ENCODE results near the gene WNK2.

GRCh38 chr9:93205896-93206575 lies 22.1 kb downstream of the WNK2 start:
- TF ChIP-seq CEBPB (IDR thresholded peaks at IDR 0.05; ENCODE audit: low read depth, low read length) (no peak), MAFK (IDR thresholded peaks at IDR 0.05; ENCODE audit: low read depth, low read length) (no peak), CTCF (conservative IDR thresholded peaks at IDR 0.05; ENCODE audit: low read depth, low read length) (no peak), NFE2L2 (IDR thresholded peaks at IDR 0.05; ENCODE audit: low read depth, low read length) (no peak), POLR2A (IDR thresholded peaks at IDR 0.05; ENCODE audit: low read depth, low read length) (no peak), MXI1 (IDR thresholded peaks at IDR 0.05; ENCODE audit: borderline replicate concordance, low read depth, low read length) (no peak), ELK1 (IDR thresholded peaks at IDR 0.05; ENCODE audit: borderline replicate concordance, low read depth, low read length) (no peak), SMC3 (IDR thresholded peaks at IDR 0.05; ENCODE audit: low read depth, low read length) (no peak), RAD21 (IDR thresholded peaks at IDR 0.05; ENCODE audit: low read length) (no peak), RFX5 (IDR thresholded peaks at IDR 0.05; ENCODE audit: low read depth, low read length) (no peak), BHLHE40 (IDR thresholded peaks at IDR 0.05; ENCODE audit: low read depth, low read length) (no peak), CHD1 (IDR thresholded peaks at IDR 0.05; ENCODE audit: low read depth, low read length) (no peak), USF2 (IDR thresholded peaks at IDR 0.05; ENCODE audit: low read depth, low read length) (no peak)

Measured in IMR-90 (cell line).